Measurements from ENCODE around the gene CPB1.

- TF ChIP-seq POLR2A (IDR thresholded peaks at IDR 0.05; ENCODE audit: low read depth, low read length) (no peak), POLR2AphosphoS5 (IDR thresholded peaks at IDR 0.05; ENCODE audit: low read depth, low read length) (no peak), PAX5 (IDR thresholded peaks at IDR 0.05; ENCODE audit: insufficient read depth, low read length, severe bottlenecking) (no peak)
These were observed 53.1 kb downstream of the CPB1 start for GRCh38 chr3:148880681-148881080.

Measured in GM12891 (cell line).